ENCODE data around the gene SLC24A3.

The SLC24A3 gene

DNA sequence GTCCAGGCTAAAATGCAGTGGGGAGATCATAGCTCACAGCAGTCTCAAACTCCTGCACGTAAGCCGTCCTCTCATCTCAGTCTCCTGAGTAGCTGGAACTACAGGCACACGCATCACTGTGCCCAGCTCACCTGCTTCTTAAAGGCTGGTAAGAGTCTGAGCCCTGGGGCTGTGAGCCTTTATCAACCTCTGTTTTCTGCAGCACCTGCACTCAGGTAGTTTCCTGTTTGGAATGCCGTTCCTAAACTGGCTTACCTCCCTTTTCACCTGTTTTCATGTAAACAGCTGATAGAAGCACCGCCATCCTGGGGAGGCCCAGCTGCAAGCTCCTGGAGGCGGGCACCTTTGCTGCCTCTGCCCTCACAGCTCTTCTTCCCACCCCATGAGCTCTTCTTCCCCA lies 45.4 kb downstream of the SLC24A3 start:
- TF ChIP-seq ZC3H10 (CRISPR knock-in tag; IDR thresholded peaks at IDR 0.05) (no peak), CSDC2 (CRISPR knock-in tag; IDR thresholded peaks at IDR 0.05) (no peak), TOX (CRISPR knock-in tag; IDR thresholded peaks at IDR 0.05; ENCODE audit: borderline replicate concordance) (no peak), TCF4 (CRISPR knock-in tag; IDR thresholded peaks at IDR 0.05; ENCODE audit: borderline replicate concordance) (no peak), PPARA (CRISPR knock-in tag; IDR thresholded peaks at IDR 0.05; ENCODE audit: borderline replicate concordance) (no peak), ARNTL (CRISPR knock-in tag; IDR thresholded peaks at IDR 0.05; ENCODE audit: borderline replicate concordance, low read depth) (no peak), ZNF70 (CRISPR knock-in tag; IDR thresholded peaks at IDR 0.05) (no peak), RARB (CRISPR knock-in tag; IDR thresholded peaks at IDR 0.05) (no peak)
- TF ChIP-seq, protein P1, sequence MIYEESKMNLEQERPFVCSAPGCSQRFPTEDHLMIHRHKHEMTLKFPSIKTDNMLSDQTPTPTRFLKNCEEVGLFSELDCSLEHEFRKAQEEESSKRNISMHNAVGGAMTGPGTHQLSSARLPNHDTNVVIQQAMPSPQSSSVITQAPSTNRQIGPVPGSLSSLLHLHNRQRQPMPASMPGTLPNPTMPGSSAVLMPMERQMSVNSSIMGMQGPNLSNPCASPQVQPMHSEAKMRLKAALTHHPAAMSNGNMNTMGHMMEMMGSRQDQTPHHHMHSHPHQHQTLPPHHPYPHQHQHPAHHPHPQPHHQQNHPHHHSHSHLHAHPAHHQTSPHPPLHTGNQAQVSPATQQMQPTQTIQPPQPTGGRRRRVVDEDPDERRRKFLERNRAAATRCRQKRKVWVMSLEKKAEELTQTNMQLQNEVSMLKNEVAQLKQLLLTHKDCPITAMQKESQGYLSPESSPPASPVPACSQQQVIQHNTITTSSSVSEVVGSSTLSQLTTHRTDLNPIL (CRISPR knock-in tag; IDR thresholded peaks at IDR 0.05; ENCODE audit: low read depth): no peak
- no peak for ATAC-seq

DNA sequence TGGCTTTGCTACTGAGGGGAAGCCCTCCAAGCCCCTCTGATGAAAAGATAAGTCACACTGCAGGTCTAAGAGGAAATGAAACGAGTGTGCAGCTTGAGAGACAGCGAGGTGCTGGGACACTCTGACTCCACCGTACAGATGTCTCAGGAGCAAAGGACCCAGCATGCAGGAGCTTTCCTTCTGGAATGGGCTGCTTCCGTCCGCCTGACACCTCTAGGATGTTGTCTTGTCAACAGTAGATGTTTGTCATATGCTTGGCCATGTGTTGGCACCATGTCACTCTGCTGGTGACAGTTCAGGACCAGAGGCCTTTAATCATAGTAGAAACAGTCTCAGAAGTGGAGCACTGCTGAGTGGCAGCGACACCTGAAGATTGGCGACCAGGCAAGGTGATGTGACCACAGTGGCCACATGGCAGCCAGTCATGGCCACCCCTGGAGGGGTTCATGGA lies 46.7 kb downstream of the SLC24A3 start:
- ATAC-seq: no peak
- TF ChIP-seq ARNTL (CRISPR knock-in tag; IDR thresholded peaks at IDR 0.05; ENCODE audit: borderline replicate concordance, low read depth) (no peak), ZNF565 (CRISPR knock-in tag; conservative IDR thresholded peaks at IDR 0.05; ENCODE audit: low read depth) (no peak), ISL1 (CRISPR knock-in tag; IDR thresholded peaks at IDR 0.05) (no peak), TOX (CRISPR knock-in tag; IDR thresholded peaks at IDR 0.05; ENCODE audit: borderline replicate concordance) (no peak), ZFP3 (CRISPR knock-in tag; IDR thresholded peaks at IDR 0.05) (no peak), ZC3H10 (CRISPR knock-in tag; IDR thresholded peaks at IDR 0.05) (no peak), ZNF8 (CRISPR knock-in tag; IDR thresholded peaks at IDR 0.05) (no peak), RARB (CRISPR knock-in tag; IDR thresholded peaks at IDR 0.05) (no peak), PPARA (CRISPR knock-in tag; IDR thresholded peaks at IDR 0.05; ENCODE audit: borderline replicate concordance) (no peak), GLIS3 (CRISPR knock-in tag; IDR thresholded peaks at IDR 0.05) (no peak), OSR1 (CRISPR knock-in tag; IDR thresholded peaks at IDR 0.05) (no peak)
- TF ChIP-seq, protein P2, sequence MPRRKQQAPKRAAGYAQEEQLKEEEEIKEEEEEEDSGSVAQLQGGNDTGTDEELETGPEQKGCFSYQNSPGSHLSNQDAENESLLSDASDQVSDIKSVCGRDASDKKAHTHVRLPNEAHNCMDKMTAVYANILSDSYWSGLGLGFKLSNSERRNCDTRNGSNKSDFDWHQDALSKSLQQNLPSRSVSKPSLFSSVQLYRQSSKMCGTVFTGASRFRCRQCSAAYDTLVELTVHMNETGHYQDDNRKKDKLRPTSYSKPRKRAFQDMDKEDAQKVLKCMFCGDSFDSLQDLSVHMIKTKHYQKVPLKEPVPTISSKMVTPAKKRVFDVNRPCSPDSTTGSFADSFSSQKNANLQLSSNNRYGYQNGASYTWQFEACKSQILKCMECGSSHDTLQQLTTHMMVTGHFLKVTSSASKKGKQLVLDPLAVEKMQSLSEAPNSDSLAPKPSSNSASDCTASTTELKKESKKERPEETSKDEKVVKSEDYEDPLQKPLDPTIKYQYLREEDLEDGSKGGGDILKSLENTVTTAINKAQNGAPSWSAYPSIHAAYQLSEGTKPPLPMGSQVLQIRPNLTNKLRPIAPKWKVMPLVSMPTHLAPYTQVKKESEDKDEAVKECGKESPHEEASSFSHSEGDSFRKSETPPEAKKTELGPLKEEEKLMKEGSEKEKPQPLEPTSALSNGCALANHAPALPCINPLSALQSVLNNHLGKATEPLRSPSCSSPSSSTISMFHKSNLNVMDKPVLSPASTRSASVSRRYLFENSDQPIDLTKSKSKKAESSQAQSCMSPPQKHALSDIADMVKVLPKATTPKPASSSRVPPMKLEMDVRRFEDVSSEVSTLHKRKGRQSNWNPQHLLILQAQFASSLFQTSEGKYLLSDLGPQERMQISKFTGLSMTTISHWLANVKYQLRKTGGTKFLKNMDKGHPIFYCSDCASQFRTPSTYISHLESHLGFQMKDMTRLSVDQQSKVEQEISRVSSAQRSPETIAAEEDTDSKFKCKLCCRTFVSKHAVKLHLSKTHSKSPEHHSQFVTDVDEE (CRISPR knock-in tag; IDR thresholded peaks at IDR 0.05): no peak
- TF ChIP-seq, protein P3, sequence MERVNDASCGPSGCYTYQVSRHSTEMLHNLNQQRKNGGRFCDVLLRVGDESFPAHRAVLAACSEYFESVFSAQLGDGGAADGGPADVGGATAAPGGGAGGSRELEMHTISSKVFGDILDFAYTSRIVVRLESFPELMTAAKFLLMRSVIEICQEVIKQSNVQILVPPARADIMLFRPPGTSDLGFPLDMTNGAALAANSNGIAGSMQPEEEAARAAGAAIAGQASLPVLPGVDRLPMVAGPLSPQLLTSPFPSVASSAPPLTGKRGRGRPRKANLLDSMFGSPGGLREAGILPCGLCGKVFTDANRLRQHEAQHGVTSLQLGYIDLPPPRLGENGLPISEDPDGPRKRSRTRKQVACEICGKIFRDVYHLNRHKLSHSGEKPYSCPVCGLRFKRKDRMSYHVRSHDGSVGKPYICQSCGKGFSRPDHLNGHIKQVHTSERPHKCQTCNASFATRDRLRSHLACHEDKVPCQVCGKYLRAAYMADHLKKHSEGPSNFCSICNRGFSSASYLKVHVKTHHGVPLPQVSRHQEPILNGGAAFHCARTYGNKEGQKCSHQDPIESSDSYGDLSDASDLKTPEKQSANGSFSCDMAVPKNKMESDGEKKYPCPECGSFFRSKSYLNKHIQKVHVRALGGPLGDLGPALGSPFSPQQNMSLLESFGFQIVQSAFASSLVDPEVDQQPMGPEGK (CRISPR knock-in tag; IDR thresholded peaks at IDR 0.05; ENCODE audit: borderline replicate concordance): no peak
- TF ChIP-seq, protein P4, sequence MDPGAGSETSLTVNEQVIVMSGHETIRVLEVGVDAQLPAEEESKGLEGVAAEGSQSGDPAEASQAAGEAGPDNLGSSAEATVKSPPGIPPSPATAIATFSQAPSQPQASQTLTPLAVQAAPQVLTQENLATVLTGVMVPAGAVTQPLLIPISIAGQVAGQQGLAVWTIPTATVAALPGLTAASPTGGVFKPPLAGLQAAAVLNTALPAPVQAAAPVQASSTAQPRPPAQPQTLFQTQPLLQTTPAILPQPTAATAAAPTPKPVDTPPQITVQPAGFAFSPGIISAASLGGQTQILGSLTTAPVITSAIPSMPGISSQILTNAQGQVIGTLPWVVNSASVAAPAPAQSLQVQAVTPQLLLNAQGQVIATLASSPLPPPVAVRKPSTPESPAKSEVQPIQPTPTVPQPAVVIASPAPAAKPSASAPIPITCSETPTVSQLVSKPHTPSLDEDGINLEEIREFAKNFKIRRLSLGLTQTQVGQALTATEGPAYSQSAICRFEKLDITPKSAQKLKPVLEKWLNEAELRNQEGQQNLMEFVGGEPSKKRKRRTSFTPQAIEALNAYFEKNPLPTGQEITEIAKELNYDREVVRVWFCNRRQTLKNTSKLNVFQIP (CRISPR knock-in tag; IDR thresholded peaks at IDR 0.05; ENCODE audit: borderline replicate concordance, low read depth): no peak
- TF ChIP-seq, protein P1 (CRISPR knock-in tag; IDR thresholded peaks at IDR 0.05; ENCODE audit: low read depth): no peak

DNA sequence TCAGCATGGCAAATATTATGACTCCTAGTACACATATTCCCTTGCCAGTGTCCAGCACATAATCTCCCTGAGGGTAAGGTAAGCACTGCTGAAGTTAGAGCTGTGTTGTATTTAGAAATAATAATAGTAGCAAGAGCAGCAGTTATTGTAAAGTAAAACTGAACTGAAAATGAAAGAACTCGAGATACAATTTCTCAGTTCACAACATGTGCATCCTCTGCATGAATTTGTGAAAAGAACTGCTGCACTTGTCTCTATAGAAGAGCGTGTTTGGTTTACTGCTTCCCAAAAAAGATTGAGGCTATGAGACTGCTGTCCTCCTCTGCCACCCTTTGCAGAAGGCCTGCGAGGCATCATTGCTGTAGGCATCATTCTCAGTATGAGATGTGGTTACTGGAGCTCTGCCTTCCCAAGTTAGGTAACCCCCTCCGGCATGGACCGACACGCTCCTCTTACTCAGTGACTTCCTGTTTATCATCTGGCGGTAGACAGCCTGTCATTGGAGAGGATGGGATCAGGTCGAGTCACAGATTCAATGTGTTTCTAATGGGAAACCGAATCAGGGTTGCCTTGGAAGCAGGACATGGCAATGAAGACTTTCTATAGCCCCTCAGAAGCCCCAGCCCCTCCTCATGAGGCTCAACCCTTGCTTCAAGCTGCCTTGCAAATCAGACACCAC lies 48.1 kb downstream of the SLC24A3 start:
- ATAC-seq: no peak
- TF ChIP-seq SNAI2 (CRISPR knock-in tag; IDR thresholded peaks at IDR 0.05): no peak
- no peak for TF ChIP-seq ZNF565 (CRISPR knock-in tag; conservative IDR thresholded peaks at IDR 0.05; ENCODE audit: low read depth)
- no peak for TF ChIP-seq OSR1 (CRISPR knock-in tag; IDR thresholded peaks at IDR 0.05)
- no peak for TF ChIP-seq ZFP3 (CRISPR knock-in tag; IDR thresholded peaks at IDR 0.05)
- TF ChIP-seq ZNF8 (CRISPR knock-in tag; IDR thresholded peaks at IDR 0.05): no peak
- no peak for TF ChIP-seq ZNF70 (CRISPR knock-in tag; IDR thresholded peaks at IDR 0.05)
- no peak for TF ChIP-seq ZFP30 (CRISPR knock-in tag; IDR thresholded peaks at IDR 0.05)
- no peak for TF ChIP-seq GLIS3 (CRISPR knock-in tag; IDR thresholded peaks at IDR 0.05)
- TF ChIP-seq RARB (CRISPR knock-in tag; IDR thresholded peaks at IDR 0.05): no peak
- TF ChIP-seq CSDC2 (CRISPR knock-in tag; IDR thresholded peaks at IDR 0.05): no peak
- TF ChIP-seq, protein P2 (CRISPR knock-in tag; IDR thresholded peaks at IDR 0.05): no peak
- TF ChIP-seq, protein P1 (CRISPR knock-in tag; IDR thresholded peaks at IDR 0.05; ENCODE audit: low read depth): no peak
- no peak for TF ChIP-seq ISL1 (CRISPR knock-in tag; IDR thresholded peaks at IDR 0.05)
